SK-N-MC (cell line): ENCODE data around the gene SPNS3.

Experiments used
- EZH2 ChIP-seq: fragments of 200-600 bp; sonication (generic); IDR thresholded peaks from one replicate; pipeline ENCODE4 v1.6.1; 2017; ENCODE audit warnings: antibody characterized with exemption
- FOXP2 ChIP-seq: optimal IDR thresholded peaks from 2 replicates; pipeline ENCODE3; 2011; ENCODE audit warnings: mild to moderate bottlenecking, moderate library complexity; ENCODE audit not compliant: insufficient read depth; ENCODE audit errors: extremely low read length, control extremely low read depth
- POLR2AphosphoS5 ChIP-seq: IDR thresholded peaks from 2 replicates; pipeline ENCODE4 v1.6.1; 2012; ENCODE audit warnings: mild to moderate bottlenecking, low read depth, low read length, borderline replicate concordance

DNA sequence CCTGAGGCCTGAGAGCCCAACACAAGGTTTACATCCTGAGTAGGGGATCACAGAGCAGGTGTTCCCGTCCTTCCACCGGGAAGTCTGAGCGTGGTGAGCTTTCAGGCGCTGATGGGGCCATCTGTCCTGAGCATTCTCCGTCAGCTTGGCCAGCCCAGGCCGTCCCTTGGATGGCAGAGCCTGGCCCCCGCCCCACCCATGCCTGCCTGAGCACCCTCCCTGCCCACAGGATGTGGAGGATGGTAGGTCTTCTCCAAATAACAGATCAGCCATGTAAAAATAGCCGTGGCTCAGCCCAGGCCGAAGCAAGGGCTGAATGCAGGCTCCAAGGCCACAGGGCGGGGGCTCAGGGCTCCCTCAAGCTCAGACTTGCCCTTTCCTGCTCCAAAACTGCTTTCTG, 85.2 kb downstream of the SPNS3 start:
- TF ChIP-seq POLR2AphosphoS5 (no peak), EZH2 (no peak), FOXP2 (no peak)
